ENCODE results near the gene ABHD12. TPM values are rescaled to one million over a fixed set of nuclear protein-coding genes. Genes with fewer than 3 reads are reported as not detected.

ABHD12 gene
- total RNA-seq, 2 donors from 2014 or later = 48.2 to 52.7 TPM

DNA sequence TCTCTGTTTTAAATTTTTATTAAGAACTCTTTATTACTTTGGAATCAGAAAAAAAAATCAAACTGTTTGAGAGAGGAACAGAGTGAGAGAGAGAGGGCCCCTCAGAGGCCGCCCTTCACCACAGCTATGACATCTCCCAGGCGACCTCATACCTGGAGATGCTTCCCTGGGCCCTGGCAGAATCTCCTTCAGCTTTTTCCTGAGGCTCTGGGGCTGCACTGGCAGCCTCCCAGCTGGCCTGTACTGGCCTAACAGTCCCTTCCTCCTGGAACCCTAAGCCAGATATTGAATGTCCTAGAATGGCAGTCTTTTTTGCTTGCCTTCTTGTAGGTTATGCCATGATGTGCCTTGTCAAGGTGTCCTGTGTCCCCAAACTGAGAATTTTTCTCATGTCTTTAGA lies 13.7 kb downstream of the ABHD12 start:
- Mint-ChIP-seq H3K9me3 (peaks cover 9% of the 10 kb centered on the region), H3K27ac (no peak overlapping the region), H3K4me1 (peaks cover 10% of the 10 kb centered on the region), H3K36me3 (ENCODE audit: low read depth) (peaks cover 27% of the 10 kb centered on the region), H3K4me3 (no peak overlapping the region), H3K27me3 (ENCODE audit: insufficient read depth) (no peaks in the 10 kb centered on the region)
- TF ChIP-seq, protein P1, sequence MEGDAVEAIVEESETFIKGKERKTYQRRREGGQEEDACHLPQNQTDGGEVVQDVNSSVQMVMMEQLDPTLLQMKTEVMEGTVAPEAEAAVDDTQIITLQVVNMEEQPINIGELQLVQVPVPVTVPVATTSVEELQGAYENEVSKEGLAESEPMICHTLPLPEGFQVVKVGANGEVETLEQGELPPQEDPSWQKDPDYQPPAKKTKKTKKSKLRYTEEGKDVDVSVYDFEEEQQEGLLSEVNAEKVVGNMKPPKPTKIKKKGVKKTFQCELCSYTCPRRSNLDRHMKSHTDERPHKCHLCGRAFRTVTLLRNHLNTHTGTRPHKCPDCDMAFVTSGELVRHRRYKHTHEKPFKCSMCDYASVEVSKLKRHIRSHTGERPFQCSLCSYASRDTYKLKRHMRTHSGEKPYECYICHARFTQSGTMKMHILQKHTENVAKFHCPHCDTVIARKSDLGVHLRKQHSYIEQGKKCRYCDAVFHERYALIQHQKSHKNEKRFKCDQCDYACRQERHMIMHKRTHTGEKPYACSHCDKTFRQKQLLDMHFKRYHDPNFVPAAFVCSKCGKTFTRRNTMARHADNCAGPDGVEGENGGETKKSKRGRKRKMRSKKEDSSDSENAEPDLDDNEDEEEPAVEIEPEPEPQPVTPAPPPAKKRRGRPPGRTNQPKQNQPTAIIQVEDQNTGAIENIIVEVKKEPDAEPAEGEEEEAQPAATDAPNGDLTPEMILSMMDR (conservative IDR thresholded peaks at IDR 0.05) = no peak
- DNase-seq = no peak
- Histone ChIP-seq H3K9me3 (ENCODE audit: control insufficient read depth, low read length) (peaks cover 12% of the 10 kb centered on the region), H3K27me3 (ENCODE audit: control insufficient read depth, insufficient read depth, low read length, poor library complexity, severe bottlenecking) (no peaks in the 10 kb centered on the region), H3K36me3 (ENCODE audit: control insufficient read depth, insufficient read depth, low read length) (peaks cover 24% of the 10 kb centered on the region), H3K4me3 (ENCODE audit: low read length) (no peak overlapping the region), H3K4me1 (ENCODE audit: control insufficient read depth, insufficient read depth, low read length) (no peaks in the 10 kb centered on the region), H3K27ac (ENCODE audit: low read depth, low read length) (no peak overlapping the region), H3K9ac (ENCODE audit: extremely low read depth, low read length, poor library complexity, severe bottlenecking) (no peak overlapping the region)
- 94 to 95% methylated on average over 2 of the region's 2 CpGs for WGBS, 2 experiments (ENCODE audit: insufficient coverage in 1 of 2, insufficient read length in 1 of 2)

DNA sequence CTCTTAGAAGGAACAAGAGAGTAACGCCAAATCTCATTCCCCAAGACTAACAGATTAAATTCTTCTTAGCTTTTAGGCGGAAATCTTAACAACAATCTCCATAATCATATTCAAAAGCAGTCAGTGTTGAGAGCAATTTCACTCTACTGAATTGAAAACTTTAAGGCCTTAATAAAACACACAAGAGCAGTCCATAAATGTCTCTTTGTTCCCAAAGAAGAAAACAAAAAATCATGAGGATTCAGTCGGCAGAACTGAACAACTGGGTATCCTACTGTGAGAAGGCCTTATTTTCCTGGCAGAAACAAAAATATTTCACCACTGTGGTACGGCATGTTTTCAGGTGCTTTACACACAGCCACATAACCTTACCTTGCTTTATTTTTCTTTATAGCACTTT lies 14.4 kb downstream of the ABHD12 start:
- Mint-ChIP-seq H3K27ac (no peak overlapping the region), H3K9me3 (peaks cover 9% of the 10 kb centered on the region), H3K4me1 (peaks cover 10% of the 10 kb centered on the region), H3K27me3 (ENCODE audit: insufficient read depth) (no peaks in the 10 kb centered on the region), H3K36me3 (ENCODE audit: low read depth) (peaks cover 27% of the 10 kb centered on the region), H3K4me3 (no peak overlapping the region)
- Histone ChIP-seq H3K27ac (ENCODE audit: low read depth, low read length) (no peak overlapping the region), H3K4me3 (ENCODE audit: low read length) (no peak overlapping the region), H3K9ac (ENCODE audit: extremely low read depth, low read length, poor library complexity, severe bottlenecking) (no peak overlapping the region), H3K9me3 (ENCODE audit: control insufficient read depth, low read length) (peaks cover 12% of the 10 kb centered on the region), H3K27me3 (ENCODE audit: control insufficient read depth, insufficient read depth, low read length, poor library complexity, severe bottlenecking) (no peaks in the 10 kb centered on the region), H3K4me1 (ENCODE audit: control insufficient read depth, insufficient read depth, low read length) (no peaks in the 10 kb centered on the region), H3K36me3 (ENCODE audit: control insufficient read depth, insufficient read depth, low read length) (peaks cover 22% of the 10 kb centered on the region)
- 94 to 97% methylated on average over 4 of the region's 4 CpGs for WGBS, 2 experiments (ENCODE audit: insufficient coverage in 1 of 2, insufficient read length in 1 of 2)
- TF ChIP-seq, protein P1 (conservative IDR thresholded peaks at IDR 0.05) = no peak
- no peak for DNase-seq

DNA sequence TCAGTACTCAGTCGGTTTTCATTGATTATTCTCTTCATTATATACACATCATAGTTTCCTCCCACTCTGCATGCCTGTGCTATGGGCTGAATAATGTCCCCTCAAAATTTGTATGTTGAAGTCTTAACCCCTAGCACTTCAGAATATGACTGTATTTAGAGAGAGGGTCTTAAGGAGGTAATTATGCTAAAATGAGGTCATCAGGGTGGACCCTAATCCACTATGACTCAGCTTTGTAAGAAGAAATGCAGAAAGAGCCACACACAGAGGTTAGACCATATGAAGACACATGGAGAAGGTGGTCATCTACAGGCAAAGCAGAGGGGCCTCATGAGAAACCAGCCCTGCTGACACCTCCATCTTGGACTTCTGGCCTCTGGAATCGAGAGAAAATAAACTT lies 15.8 kb downstream of the ABHD12 start:
- Mint-ChIP-seq H3K9me3 (peaks cover 9% of the 10 kb centered on the region), H3K36me3 (ENCODE audit: low read depth) (peaks cover 27% of the 10 kb centered on the region), H3K27ac (peak overlapping the region; percentile 69), H3K27me3 (ENCODE audit: insufficient read depth) (no peaks in the 10 kb centered on the region), H3K4me1 (peaks cover 10% of the 10 kb centered on the region), H3K4me3 (no peak overlapping the region)
- no peak overlapping the region for H3K9ac ChIP-seq (ENCODE audit: extremely low read depth, low read length, poor library complexity, severe bottlenecking)
- H3K4me1 ChIP-seq (ENCODE audit: control insufficient read depth, insufficient read depth, low read length) = no peaks in the 10 kb centered on the region
- H3K36me3 ChIP-seq (ENCODE audit: control insufficient read depth, insufficient read depth, low read length) = peaks cover 22% of the 10 kb centered on the region
- TF ChIP-seq, protein P1 (conservative IDR thresholded peaks at IDR 0.05) = no peak
- H3K4me3 ChIP-seq (ENCODE audit: low read length) = no peak overlapping the region
- no peak for DNase-seq
- H3K9me3 ChIP-seq (ENCODE audit: control insufficient read depth, low read length) = peaks cover 12% of the 10 kb centered on the region
- WGBS, 2 experiments (ENCODE audit: insufficient coverage in 1 of 2, insufficient read length in 1 of 2) = 86 to 95% methylated on average over 2 of the region's 2 CpGs
- no peak overlapping the region for H3K27ac ChIP-seq (ENCODE audit: low read depth, low read length)
- H3K27me3 ChIP-seq (ENCODE audit: control insufficient read depth, insufficient read depth, low read length, poor library complexity, severe bottlenecking) = no peaks in the 10 kb centered on the region
